T1000 (cell line): ENCODE results near the gene MYL3.

Experiments used
- DNase-seq: peaks from one replicate; lab custom pipeline; 2025; ENCODE audit warnings: mixed read lengths; lab: John Stamatoyannopoulos, UW

The MYL3 gene

DNA sequence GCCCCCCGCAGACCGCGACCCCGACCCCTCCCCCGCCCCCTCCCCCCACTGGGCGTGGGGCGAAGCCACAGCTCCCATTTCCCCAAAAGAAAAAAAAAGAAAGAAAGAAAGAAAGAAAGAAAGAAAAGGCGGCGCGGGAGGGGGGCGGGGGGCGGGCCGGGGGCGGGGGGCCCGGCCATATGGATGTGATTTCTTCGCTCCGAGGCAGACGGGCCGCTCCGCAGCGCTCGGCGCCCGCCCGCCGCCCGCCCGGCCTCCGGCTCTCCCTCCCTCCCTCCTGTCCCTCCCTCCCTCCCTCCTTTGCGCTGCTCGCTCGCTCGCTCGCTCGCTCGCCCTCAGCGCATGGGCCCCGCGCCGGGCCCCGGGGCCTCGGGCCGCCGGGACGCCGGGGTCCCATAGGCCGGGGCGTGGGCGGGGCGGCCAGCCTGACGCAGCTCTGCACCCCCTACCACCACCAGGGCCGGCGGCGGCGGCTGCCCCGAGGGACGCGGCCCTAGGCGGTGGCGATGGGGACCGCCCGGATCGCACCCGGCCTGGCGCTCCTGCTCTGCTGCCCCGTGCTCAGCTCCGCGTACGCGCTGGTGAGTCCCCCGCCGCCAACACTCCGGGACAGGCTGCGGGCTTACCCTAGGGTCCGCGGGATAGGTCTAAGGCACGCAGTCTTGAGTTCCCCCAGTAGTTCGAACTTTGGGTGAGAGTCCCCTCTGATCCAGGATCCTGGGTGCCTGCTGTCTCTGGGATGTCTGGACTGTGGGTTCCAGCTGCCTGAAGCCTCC is 20.0 kb upstream of the MYL3 start:
- DNase-seq: no peak

- DNase-seq: no peak
Measured at GRCh38 chr3:46882377-46883053, 19.3 kb upstream of the MYL3 start.

GRCh38 chr3:46881596-46882376 is 18.5 kb upstream of the MYL3 start:
- no peak for DNase-seq

- no peak for DNase-seq
Measured at GRCh38 chr3:46880884-46881595, 17.8 kb upstream of the MYL3 start.

DNA sequence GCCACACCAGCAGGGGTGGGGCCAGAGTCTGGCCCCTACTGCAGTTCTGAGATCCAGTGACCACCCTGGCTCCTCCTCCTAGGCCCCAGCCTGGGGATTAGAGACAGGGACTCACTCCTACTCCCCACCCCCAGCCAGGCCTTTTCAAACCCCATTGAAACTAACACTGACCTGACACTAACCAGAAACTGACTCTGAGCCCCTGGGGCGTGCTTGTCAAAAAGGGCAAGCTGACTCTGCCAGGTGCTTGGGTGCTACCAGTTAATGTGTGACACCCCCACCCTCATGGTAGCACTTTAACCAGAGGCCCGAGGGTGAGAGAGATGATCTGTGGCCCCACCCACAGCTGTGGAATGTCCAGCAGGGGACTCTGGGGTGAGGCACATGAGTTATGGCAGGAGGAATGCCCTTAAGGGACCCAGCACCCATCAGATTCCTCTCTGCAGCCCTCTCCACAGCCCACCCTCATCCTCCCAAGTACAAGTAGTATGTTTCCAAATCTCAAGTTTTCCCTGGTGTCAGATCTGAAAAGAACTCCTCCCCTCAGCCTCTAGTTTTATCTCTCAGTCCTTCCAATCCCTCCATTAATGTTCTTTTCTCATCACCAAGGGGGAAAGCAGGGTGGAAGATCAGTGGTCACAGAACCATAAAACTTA is 15.7 kb upstream of the MYL3 start:
- no peak for DNase-seq

DNA sequence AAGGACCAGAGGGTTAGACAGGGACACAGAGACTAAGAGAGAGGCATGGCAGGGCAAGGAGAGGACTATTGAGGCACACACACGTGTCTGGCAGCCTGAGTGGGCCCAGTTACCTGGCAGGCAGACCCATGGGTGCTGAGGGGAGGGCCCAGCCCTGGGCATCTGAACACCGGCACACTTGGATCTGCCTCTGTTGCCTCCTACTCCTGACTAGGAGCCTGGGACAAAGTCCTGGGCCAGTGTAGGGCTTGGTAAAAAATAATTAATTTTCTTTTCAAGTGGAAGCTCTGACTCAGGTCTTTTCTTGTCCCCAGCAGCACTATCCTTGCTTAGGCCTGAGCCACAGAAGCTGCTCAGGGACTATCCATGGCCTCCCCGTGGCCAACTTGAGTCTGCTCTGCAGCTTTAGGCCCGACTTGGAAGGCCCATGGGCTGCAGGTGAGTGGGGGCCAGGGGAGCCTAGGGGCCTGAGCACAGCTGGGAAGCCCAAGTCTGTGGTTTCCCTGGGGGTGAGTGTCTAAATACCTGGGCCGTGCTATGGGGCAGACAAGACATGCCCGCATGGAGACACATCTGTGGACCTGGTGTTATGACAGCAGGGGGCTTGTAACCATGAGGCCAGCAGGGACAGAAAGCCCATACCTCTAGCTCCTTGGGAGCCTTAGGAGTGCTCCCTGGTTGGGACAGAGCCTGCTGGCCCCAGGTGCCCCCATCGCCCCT is 14.3 kb upstream of the MYL3 start, which contains the start of gene PTH1R:
PTH1R (plus strand) TSS at position 316 of the 720 bp plus-strand sequence. CDS start 5,839 bp downstream, outside the sequence.
- no peak for DNase-seq

GRCh38 chr3:46876313-46877300 is 13.4 kb upstream of the MYL3 start:
- DNase-seq: no peak

GRCh38 chr3:46875560-46875959 is 12.3 kb upstream of the MYL3 start:
- no peak for DNase-seq

GRCh38 chr3:46874430-46874829 is 11.2 kb upstream of the MYL3 start:
- DNase-seq: no peak

- no peak for DNase-seq
Measured at GRCh38 chr3:46873521-46873920, 10.3 kb upstream of the MYL3 start.

GRCh38 chr3:46871222-46871621 is 8.0 kb upstream of the MYL3 start:
- no peak for DNase-seq

GRCh38 chr3:46870651-46871050 is 7.4 kb upstream of the MYL3 start:
- no peak for DNase-seq

DNA sequence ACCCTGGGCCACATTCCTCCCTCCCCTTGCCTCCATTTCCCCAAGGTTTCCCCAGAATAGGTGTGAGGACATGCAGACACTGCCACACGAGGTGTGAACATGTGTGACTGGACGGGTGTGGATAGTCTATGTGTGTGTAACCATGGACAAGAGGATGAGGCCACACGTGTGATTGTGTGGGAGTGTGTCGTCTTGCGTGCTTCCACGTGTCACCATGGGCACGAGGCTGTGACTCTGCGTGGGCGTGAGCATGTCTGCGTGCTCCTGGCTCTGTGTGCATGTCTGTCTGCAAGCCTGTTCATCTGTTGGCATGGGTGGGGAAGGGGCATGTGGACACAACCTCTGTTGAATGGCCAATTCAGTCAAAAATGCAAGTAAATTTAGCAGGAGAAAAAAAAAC is 6.2 kb upstream of the MYL3 start:
- DNase-seq: no peak

DNA sequence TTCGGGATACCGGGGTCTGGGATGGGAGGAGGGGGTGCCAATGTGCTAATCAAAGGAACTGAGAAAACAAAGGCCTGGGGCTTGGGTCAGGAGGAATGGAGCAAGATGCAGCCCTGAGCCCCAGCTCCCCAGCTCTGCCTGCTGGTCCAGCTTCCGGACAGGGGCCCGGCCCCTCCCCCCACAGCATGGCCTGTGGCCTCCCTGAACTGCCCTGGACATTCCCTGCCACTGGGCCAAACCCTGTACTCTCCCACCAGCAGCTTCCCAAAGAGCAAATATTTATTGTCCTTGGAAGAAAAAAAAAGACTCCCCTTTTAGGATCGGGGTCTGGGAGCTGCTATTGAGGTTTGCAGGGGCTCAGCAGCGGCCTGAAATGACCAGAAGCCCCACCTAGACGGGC is 5.7 kb upstream of the MYL3 start:
- DNase-seq: no peak

GRCh38 chr3:46868287-46868686 is 5.0 kb upstream of the MYL3 start:
- DNase-seq: no peak

DNA sequence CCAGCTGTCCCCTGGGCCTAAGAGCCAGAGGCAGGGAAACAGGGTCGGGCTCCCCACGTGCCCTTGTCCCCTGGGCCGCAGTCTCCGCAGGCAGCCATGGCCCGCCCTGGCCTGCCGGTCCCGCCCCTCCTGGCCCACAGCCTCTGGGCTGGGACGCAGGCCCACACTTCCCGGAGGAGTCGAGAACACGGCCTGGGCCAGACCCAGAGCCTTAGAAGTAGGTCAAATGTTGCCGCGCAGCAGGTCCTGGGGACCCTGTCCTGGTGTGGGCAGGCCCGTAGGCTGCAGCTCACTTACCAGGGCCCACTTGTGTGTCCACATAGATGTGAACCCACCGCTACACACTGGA is 4.3 kb upstream of the MYL3 start:
- DNase-seq: no peak

GRCh38 chr3:46866720-46867549 is 3.7 kb upstream of the MYL3 start:
- DNase-seq: peak; percentile 38

DNA sequence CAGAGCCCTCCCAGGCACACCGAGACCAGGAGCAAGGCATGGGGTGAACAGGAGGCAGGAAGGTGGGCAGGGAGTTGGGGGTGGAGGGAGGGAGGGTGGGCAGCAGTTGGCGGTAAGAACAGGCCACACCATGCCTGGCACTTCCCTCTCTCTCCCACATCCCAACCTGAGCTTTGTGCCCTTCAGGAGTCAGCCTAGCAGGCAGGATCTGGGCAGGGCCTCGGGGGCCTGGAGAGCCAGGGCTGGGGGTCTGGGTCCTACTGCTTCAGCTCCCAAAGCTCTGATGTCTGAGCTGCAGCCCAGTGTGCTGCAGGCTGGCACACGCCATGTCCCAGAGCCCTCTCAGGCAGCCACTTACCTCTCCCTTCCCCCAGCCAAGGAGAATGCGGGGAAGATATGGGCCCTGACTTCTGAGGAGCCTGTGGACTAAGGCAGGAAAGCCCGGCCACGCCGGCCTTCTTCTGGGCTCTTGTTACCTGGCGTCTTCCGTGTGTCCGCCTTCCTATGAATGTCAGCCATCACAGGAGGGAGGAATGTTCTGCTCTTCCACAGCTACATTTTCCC is 2.9 kb upstream of the MYL3 start:
- DNase-seq: no peak

DNA sequence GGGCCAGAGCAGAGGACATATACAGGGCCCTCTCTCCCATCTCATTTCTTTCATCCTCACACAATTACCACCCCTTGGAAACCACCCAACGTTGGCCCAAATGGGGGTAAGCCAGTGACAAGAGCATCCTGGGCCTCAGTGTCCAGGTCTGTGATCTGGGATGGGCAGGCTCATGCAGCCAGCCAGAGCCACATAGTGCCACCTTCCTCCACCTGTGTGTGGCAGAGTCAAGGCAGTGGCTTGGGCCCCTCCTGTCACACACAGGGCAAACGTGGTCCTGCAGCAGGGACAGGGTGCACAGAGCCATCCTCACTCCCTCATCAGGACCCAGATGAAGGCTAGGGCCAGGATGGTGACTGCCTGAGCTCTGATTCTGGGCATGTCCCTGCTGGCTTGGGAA is 2.3 kb upstream of the MYL3 start:
- no peak for DNase-seq
